ENCODE data around the gene ADD2.

- TF ChIP-seq CTCF (IDR thresholded peaks at IDR 0.05; ENCODE audit: low read depth, low read length, poor library complexity, severe bottlenecking) (no peak), EZH2phosphoT487 (IDR thresholded peaks at IDR 0.05; ENCODE audit: borderline replicate concordance, low read length) (no peak)
These were observed 52.7 kb downstream of the ADD2 start for GRCh38 chr2:70715071-70715985.

All from DOHH2 (cell line).